ENCODE data around the gene ADGRB3. TPM values are rescaled to one million over a fixed set of nuclear protein-coding genes. Genes with fewer than 3 reads are reported as not detected.

The ADGRB3 gene
- polyA plus RNA-seq, 1 of the 3 experiments (the other 2 are of a cell fraction): 0.12 TPM

- TF ChIP-seq EP300 (IDR thresholded peaks at IDR 0.05; ENCODE audit: borderline replicate concordance in 1 of 2, low read depth in 1 of 2, low read length in 1 of 2): no peak
- TF ChIP-seq NRF1 (IDR thresholded peaks at IDR 0.05; ENCODE audit: low read depth, low read length): no peak
- TF ChIP-seq ELF1 (IDR thresholded peaks at IDR 0.05): no peak
- TF ChIP-seq IRF3 (IDR thresholded peaks at IDR 0.05; ENCODE audit: low read depth, low read length): no peak
- TF ChIP-seq MAX (IDR thresholded peaks at IDR 0.05; ENCODE audit: low read depth): no peak
Measured at GRCh38 chr6:69026715-69027114, 391.6 kb downstream of the ADGRB3 start (continued).

DNA sequence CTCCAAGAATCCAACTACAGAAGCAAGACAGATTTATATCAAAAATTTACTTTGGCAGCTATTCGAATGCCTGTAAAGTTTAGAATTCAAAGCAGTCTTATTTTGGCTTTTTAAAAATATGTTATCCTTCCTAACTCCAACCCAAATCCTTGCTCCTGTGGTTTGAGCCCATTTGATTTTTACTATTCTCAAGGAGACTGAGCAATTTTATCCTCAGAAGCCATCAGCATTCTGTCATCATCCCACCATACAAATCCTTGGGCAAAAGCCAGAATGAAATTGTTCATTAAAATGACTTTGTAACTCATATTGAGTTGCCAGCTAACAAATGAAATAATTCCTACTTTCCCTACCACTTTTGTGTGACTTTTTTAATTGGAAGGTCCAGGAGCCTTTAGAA lies 392.8 kb downstream of the ADGRB3 start:
- Histone ChIP-seq H4K20me1 (ENCODE audit: insufficient read depth) (no peaks in the 10 kb centered on the region), H3K27me3 (ENCODE audit: insufficient read depth) (no peaks in the 10 kb centered on the region), H3K9me3 (no peaks in the 10 kb centered on the region), H3K4me1 (ENCODE audit: control insufficient read depth in 1 of 2, insufficient read depth in 2 of 2, low read depth in 1 of 2, low read length in 1 of 2) (no peaks in the 10 kb centered on the region), H3K9ac (no peak overlapping the region), H3K79me2 (ENCODE audit: insufficient read depth) (no peaks in the 10 kb centered on the region), H3F3A (replicated peaks; ENCODE audit: insufficient read depth) (no peaks in the 10 kb centered on the region), H3K9me2 (no peaks in the 10 kb centered on the region), H3K27ac (ENCODE audit: low read depth in 2 of 2, low read length in 1 of 2) (no peak overlapping the region), H3K36me3 (replicated peaks in 1 of 2; ENCODE audit: control insufficient read depth in 1 of 2, insufficient read depth in 2 of 2, low read length in 1 of 2) (no peaks in the 10 kb centered on the region), H3K4me2 (no peak overlapping the region), H3K4me3 (ENCODE audit: low read depth in 2 of 2, low read length in 1 of 2) (no peak overlapping the region), H2AFZ (ENCODE audit: low read depth) (0 out of 2 replicates have a peak overlapping the region, but pooled peaks have one; percentile 49)
- 50% methylated on average over 1 of the region's 1 CpG for WGBS (ENCODE audit: low lambda C conversion rate)
- TF ChIP-seq, protein P1, sequence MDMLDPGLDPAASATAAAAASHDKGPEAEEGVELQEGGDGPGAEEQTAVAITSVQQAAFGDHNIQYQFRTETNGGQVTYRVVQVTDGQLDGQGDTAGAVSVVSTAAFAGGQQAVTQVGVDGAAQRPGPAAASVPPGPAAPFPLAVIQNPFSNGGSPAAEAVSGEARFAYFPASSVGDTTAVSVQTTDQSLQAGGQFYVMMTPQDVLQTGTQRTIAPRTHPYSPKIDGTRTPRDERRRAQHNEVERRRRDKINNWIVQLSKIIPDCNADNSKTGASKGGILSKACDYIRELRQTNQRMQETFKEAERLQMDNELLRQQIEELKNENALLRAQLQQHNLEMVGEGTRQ (IDR thresholded peaks at IDR 0.05; ENCODE audit: borderline replicate concordance, low read depth, low read length): no peak
- no peak for TF ChIP-seq RFX5 (IDR thresholded peaks at IDR 0.05; ENCODE audit: low read length)
- TF ChIP-seq YY1 (IDR thresholded peaks at IDR 0.05; ENCODE audit: low read depth): no peak
- TF ChIP-seq GATA2 (CRISPR knock-in tag; IDR thresholded peaks at IDR 0.05): no peak
- TF ChIP-seq MEF2A (IDR thresholded peaks at IDR 0.05; ENCODE audit: borderline replicate concordance, low read depth): no peak
- no peak for TF ChIP-seq ELF1 (IDR thresholded peaks at IDR 0.05)
- TF ChIP-seq TAF1 (IDR thresholded peaks at IDR 0.05; ENCODE audit: borderline replicate concordance, low read depth, low read length): no peak
- no peak for TF ChIP-seq FOXJ3 (CRISPR knock-in tag; IDR thresholded peaks at IDR 0.05)
- no peak for TF ChIP-seq EP300 (IDR thresholded peaks at IDR 0.05; ENCODE audit: borderline replicate concordance in 1 of 2, low read depth in 1 of 2, low read length in 1 of 2)
- no peak for TF ChIP-seq RCOR1 (IDR thresholded peaks at IDR 0.05; ENCODE audit: low read length)
- no peak for TF ChIP-seq POLR2AphosphoS5 (IDR thresholded peaks at IDR 0.05; ENCODE audit: low read depth, low read length)
- TF ChIP-seq, protein P2, sequence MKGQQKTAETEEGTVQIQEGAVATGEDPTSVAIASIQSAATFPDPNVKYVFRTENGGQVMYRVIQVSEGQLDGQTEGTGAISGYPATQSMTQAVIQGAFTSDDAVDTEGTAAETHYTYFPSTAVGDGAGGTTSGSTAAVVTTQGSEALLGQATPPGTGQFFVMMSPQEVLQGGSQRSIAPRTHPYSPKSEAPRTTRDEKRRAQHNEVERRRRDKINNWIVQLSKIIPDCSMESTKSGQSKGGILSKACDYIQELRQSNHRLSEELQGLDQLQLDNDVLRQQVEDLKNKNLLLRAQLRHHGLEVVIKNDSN (IDR thresholded peaks at IDR 0.05; ENCODE audit: borderline replicate concordance, low read depth): no peak
- TF ChIP-seq NRF1 (IDR thresholded peaks at IDR 0.05; ENCODE audit: low read depth, low read length): no peak
- TF ChIP-seq EZH2phosphoT487 (IDR thresholded peaks at IDR 0.05; ENCODE audit: borderline replicate concordance, low read depth): no peak
- TF ChIP-seq FOSL2 (IDR thresholded peaks at IDR 0.05; ENCODE audit: borderline replicate concordance, low read depth): no peak
- no peak for TF ChIP-seq TCF12 (IDR thresholded peaks at IDR 0.05)
- ChIA-PET POLR2A (no interaction called here), CTCF (interaction anchor here (0.6 kb wide), 1 partner anchor 17 kb away, joined by 3 read pairs; no protein-coding TSS in a partner anchor)
- DNase-seq: no peak
